GM23338 (cell line): Measurements from ENCODE around the gene SLC22A17. TPM values are rescaled to one million over a fixed set of nuclear protein-coding genes. Genes with fewer than 3 reads are reported as not detected.

Experiments used
- ATAC-seq: fragments of 200-7000 bp; cut with Tn5 transposase; 3 replicates; pipeline ENCODE4 v1.9.1; 2020
- DNase-seq: peaks from one replicate; pipeline ENCODE4 v3.0.0-alpha.2; 2015; ENCODE audit warnings: low spot score
- H2AFZ ChIP-seq: fragments of 200-600 bp; sonication (generic); 2 replicates; pipeline ENCODE4 v1.8.0; 2016; ENCODE audit warnings: antibody characterized with exemption, mild to moderate bottlenecking, moderate library complexity
- H3F3A ChIP-seq: fragments of 200-600 bp; sonication (generic); replicated peaks from 2 replicates; pipeline ENCODE4 v1.8.0; 2017; ENCODE audit warnings: antibody characterized with exemption, mixed run types, low read depth
- H3K27ac ChIP-seq: fragments of 200-600 bp; sonication (generic); 2 replicates; pipeline ENCODE4 v1.6.1; 2016; ENCODE audit warnings: low read depth
- H3K27me3 ChIP-seq: fragments of 200-600 bp; sonication (generic); 2 replicates; pipeline ENCODE4 v1.8.0; 2016; ENCODE audit warnings: mild to moderate bottlenecking, mixed run types, moderate library complexity; ENCODE audit not compliant: insufficient read depth
- H3K36me3 ChIP-seq: fragments of 200-600 bp; sonication (generic); 2 replicates; pipeline ENCODE4 v1.8.0; 2016; ENCODE audit warnings: mild to moderate bottlenecking; ENCODE audit not compliant: insufficient read depth
- H3K4me1 ChIP-seq: fragments of 200-600 bp; sonication (generic); 2 replicates; pipeline ENCODE4 v1.8.0; 2016; ENCODE audit warnings: mild to moderate bottlenecking, moderate library complexity; ENCODE audit not compliant: insufficient read depth
- H3K4me2 ChIP-seq: fragments of 200-600 bp; sonication (generic); 2 replicates; pipeline ENCODE4 v1.7.1; 2017; ENCODE audit warnings: mixed run types
- H3K4me3 ChIP-seq: fragments of 200-600 bp; sonication (generic); 2 replicates; pipeline ENCODE4 v1.6.1; 2016; ENCODE audit warnings: mixed run types
- H3K79me2 ChIP-seq: fragments of 200-600 bp; sonication (generic); replicated peaks from 2 replicates; pipeline ENCODE4 v1.8.0; 2017; ENCODE audit warnings: mild to moderate bottlenecking; ENCODE audit not compliant: insufficient read depth
- H3K9me2 ChIP-seq: fragments of 200-600 bp; sonication (generic); 2 replicates; pipeline ENCODE4 v1.8.0; 2017; ENCODE audit not compliant: insufficient read depth
- H4K20me1 ChIP-seq: fragments of 200-600 bp; sonication (generic); replicated peaks from 2 replicates; pipeline ENCODE4 v1.8.0; 2017; ENCODE audit warnings: mild to moderate bottlenecking; ENCODE audit not compliant: insufficient read depth
- H3K27ac Mint-ChIP-seq: 2 replicates; pipeline ENCODE4 v1.8.0; 2020; ENCODE audit warnings: inconsistent platforms, mild to moderate bottlenecking, moderate library complexity, mixed read lengths
- H3K27me3 Mint-ChIP-seq: 3 replicates; pipeline ENCODE4 v1.8.0; 2022; ENCODE audit warnings: low read depth, mild to moderate bottlenecking, moderate library complexity, mixed read lengths, inconsistent platforms; ENCODE audit not compliant: insufficient read depth, poor library complexity
- H3K36me3 Mint-ChIP-seq: 3 replicates; pipeline ENCODE4 v1.8.0; 2021; ENCODE audit warnings: low read depth, mild to moderate bottlenecking, inconsistent platforms, moderate library complexity, mixed read lengths
- H3K4me1 Mint-ChIP-seq: 3 replicates; pipeline ENCODE4 v1.8.0; 2020; ENCODE audit warnings: mild to moderate bottlenecking, inconsistent platforms, mixed read lengths
- H3K4me3 Mint-ChIP-seq: 3 replicates; pipeline ENCODE4 v1.8.0; 2021; ENCODE audit warnings: moderate library complexity, mild to moderate bottlenecking, inconsistent platforms, mixed read lengths
- H3K9me3 Mint-ChIP-seq: 3 replicates; pipeline ENCODE4 v1.8.0; 2020; ENCODE audit warnings: moderate library complexity, mild to moderate bottlenecking, inconsistent platforms, mixed read lengths
- CREB1 ChIP-seq: fragments of 250-450 bp; sonication (Bioruptor Pico); IDR thresholded peaks from 2 replicates; pipeline ENCODE4 v1.5.0; 2020; ENCODE audit warnings: low read depth, mild to moderate bottlenecking, moderate library complexity
- CTCF ChIP-seq, 2 experiments: fragments of 200-600 bp in 1 of 2; sonication (generic) in 1 of 2; conservative IDR thresholded peaks; 2 replicates each; pipeline versions ENCODE4 v1.5.1 to v1.6.1; 2016 to 2017; ENCODE audit warnings: antibody characterized with exemption in 2 of 2, low read depth in 2 of 2, mild to moderate bottlenecking in 2 of 2, moderate library complexity in 1 of 2
- ETS1 ChIP-seq: IDR thresholded peaks from 2 replicates; pipeline ENCODE4 v1.6.1; 2016; ENCODE audit warnings: antibody characterized with exemption
- EZH2 ChIP-seq: fragments of 200-600 bp; sonication (generic); IDR thresholded peaks from one replicate; pipeline ENCODE4 v1.8.0; 2017; ENCODE audit warnings: antibody characterized with exemption, mild to moderate bottlenecking, low read depth; ENCODE audit not compliant: unreplicated experiment
- JUNB ChIP-seq: IDR thresholded peaks from one replicate; pipeline ENCODE4 v1.6.1; 2016; ENCODE audit warnings: antibody characterized with exemption; ENCODE audit not compliant: unreplicated experiment
- NANOG ChIP-seq: IDR thresholded peaks from 2 replicates; pipeline ENCODE4 v1.6.1; 2016; ENCODE audit warnings: antibody characterized with exemption, borderline replicate concordance
- POLR2AphosphoS5 ChIP-seq: IDR thresholded peaks from 2 replicates; pipeline ENCODE4 v1.6.1; 2016; ENCODE audit warnings: antibody characterized with exemption, low read depth
- REST ChIP-seq: IDR thresholded peaks from one replicate; pipeline ENCODE4 v1.6.1; 2018; ENCODE audit warnings: antibody characterized with exemption; ENCODE audit not compliant: unreplicated experiment
- ZNF114 ChIP-seq: fragments of 250-450 bp; sonication (Bioruptor Pico); IDR thresholded peaks from 2 replicates; pipeline ENCODE4 v1.5.0; 2020; ENCODE audit warnings: mild to moderate bottlenecking, moderate library complexity
- ZNF331 ChIP-seq: fragments of 250-450 bp; sonication (Bioruptor Pico); IDR thresholded peaks from 2 replicates; pipeline ENCODE4 v1.5.0; 2020; ENCODE audit warnings: low read depth, mild to moderate bottlenecking, moderate library complexity
- polyA plus RNA-seq: library from polyadenylated mRNA; unstranded; fragments of >200 nt; fragmentation: Nextera tagmentation; extraction: Ambion mirVana; gene quantifications from 2 replicates; pipeline ENCODE4 v1.2.1, GENCODE V29; 2016
- total RNA-seq: library from RNA; depleted of rRNA; stranded (reverse); fragments of >200 nt; shearing (Covaris generic); gene quantifications from 2 replicates; pipeline ENCODE4 v1.2.3, GENCODE V29; 2014

Gene SLC22A17
- total and polyA plus RNA-seq, 2 experiments from 2014 or later = 28.6 to 56.6 TPM

GRCh38 chr14:23385244-23385641 is 32.6 kb upstream of the SLC22A17 start (continued):
- TF ChIP-seq EZH2 (no peak), JUNB (no peak), REST (no peak), ZNF331 (CRISPR knock-in tag) (no peak)

GRCh38 chr14:23384364-23385080 is 31.8 kb upstream of the SLC22A17 start:
- H3K4me3 ChIP-seq = no peak overlapping the region
- H3K79me2 ChIP-seq = no peaks in the 10 kb centered on the region
- H3K4me2 ChIP-seq = no peak overlapping the region
- H3K27ac ChIP-seq = no peak overlapping the region
- H2AFZ ChIP-seq = no peak overlapping the region
- no peaks in the 10 kb centered on the region for H3F3A ChIP-seq
- no peaks in the 10 kb centered on the region; the same call in 1 of the 2 replicates for H4K20me1 ChIP-seq
- Mint-ChIP-seq H3K36me3 (no peaks in the 10 kb centered on the region; the same call in 2 of the 3 replicates), H3K4me3 (no peak overlapping the region), H3K9me3 (no peaks in the 10 kb centered on the region; the same call in 2 of the 3 replicates), H3K27me3 (peaks cover 5% of the 10 kb centered on the region), H3K27ac (no peak overlapping the region), H3K4me1 (peaks cover 17% of the 10 kb centered on the region)
- H3K4me1 ChIP-seq = no peaks in the 10 kb centered on the region; the same call in 1 of the 2 replicates
- no peaks in the 10 kb centered on the region for H3K9me2 ChIP-seq
- no peaks in the 10 kb centered on the region for H3K36me3 ChIP-seq
- DNase-seq (no peak), ATAC-seq (no peak)
- H3K27me3 ChIP-seq = no peaks in the 10 kb centered on the region
- no peak for TF ChIP-seq ETS1
- TF ChIP-seq ZNF331 (CRISPR knock-in tag) = no peak
- TF ChIP-seq CREB1 (CRISPR knock-in tag) = no peak
- TF ChIP-seq NANOG = no peak
- no peak for TF ChIP-seq ZNF114 (CRISPR knock-in tag)
- TF ChIP-seq CTCF (conservative IDR thresholded peaks at IDR 0.05; ENCODE audit: low read depth in 2 of 2) = no peak
- TF ChIP-seq REST = no peak
- no peak for TF ChIP-seq POLR2AphosphoS5
